AML-193 (cell line): ENCODE results near the gene S100A11.

Experiments used
- DNase-seq, 2 experiments: peaks; one replicate each; lab custom pipeline; 2025; lab: John Stamatoyannopoulos, UW

The S100A11 gene

DNA sequence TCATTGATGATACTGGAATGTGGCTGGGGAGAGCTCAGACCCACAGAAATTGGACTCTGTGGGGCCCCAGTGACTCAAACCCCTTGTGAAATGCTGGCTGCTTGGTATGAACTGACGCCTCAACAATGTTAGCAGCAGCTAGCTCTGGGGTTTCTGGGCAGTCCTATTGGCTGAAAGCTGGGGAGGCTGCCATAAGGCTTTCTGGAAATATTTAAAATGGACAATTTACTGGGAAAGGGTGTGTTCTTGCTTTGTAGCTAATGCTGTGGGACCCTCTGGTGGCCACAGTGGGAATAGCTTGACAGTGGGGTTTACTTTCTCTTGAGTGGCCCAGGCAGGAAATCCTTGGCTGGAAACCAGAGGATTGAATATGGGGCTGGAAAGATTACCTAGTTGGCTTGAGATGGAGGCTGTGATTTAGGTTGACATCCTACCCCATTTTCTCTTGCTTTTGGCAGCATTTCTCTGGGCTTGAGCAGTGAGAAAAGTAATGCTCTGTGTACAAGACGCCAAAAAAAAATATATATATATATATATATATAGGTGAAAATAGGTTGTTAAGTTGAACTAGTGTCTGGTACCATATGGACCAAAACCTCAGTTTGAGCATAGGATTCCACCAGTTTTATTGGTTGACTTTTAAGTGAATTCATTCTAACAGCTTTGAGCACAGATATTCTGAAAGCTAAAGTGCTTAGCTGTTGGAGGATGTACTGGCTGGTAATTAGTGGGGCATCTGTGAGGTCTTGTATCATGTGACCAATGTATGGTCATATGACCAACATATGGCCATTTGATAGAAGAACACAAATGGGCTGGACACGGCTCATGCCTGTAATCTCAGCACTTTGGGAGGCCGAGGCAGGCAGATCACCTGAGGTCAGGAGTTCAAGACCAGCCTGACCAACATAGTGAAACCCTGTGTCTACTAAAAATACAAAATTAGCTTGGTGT, 34.9 kb downstream of the S100A11 start:
- peak; percentile 27 to 59 for DNase-seq

DNA sequence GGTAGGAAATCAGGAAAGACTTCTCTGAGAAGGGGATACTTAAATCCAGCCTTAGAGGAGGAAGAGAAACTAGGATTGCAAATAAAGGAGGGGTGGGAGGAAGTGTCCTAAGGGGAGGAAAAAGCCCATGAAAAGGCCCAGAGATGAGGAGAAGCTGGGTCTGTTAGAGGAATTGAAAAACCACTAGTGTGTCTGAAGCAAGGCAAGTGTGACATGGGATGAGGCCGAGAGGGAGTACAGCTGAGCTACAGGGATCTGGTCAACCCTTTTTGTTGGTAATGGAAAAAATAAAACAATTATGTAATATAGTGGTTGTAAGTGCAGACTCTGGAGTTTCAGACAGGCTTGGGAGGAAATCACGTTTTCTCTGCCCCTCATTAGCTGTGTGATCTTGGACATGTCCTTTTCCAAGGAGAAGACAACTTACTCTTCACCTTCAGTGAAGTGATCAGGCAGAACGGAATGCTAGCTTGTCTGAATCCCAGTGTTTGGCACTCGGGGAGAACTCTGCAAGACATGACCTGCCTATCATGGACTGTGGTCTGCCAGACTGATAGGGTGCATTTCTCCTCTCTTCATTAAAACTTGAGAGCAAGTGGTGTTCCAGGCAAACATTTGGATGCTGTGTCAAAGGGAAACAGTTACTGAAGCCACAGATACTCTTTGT, 35.7 kb downstream of the S100A11 start:
- DNase-seq: no peak

DNA sequence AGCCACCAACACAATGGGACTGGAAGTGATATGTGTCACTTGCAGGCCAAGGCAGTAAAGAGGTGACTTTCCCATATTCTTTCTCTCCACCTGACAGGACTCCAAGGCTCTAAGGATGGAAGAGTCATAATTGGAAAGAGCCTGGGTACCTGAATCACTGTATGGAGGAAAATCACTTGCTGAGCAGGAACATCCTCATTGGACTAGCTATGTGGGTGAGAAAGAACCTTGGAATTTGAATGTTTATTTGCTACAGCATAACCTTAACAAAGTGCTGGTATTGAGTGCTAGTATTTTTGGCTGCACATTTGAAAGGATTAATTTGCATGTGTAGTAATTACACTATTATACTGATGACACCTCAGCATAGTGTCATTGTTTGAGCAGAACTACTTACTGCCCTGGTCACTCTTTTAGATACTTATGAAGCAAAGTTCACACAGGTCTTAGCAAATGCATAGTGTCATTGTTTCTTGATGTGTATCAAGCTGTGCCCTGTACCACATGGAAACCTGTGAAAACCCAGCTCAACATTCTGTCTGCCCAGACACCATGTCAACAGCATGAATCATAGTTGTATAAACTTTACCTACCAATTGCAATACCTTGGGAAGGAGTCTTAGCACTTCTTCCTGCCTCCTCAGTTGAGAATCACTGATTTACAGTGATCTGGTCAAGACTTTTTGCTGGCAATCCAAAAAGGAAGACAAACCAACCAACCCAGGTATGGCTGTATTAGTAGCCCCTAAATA, 38.0 kb downstream of the S100A11 start:
- no peak for DNase-seq

DNA sequence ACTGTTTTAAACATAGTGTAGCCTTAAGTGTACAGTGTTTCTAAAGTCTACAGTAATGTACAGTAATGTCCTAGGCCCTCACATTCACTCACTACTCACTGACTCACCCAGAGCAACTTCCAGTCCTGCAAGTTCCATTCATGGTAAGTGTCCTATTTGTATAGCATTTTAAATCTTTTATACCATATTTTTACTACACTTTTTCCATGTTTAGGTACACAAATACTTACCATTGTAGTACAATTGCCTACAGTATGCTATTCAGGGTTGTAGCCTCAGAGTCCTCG, 39.6 kb downstream of the S100A11 start:
- DNase-seq: no peak

DNA sequence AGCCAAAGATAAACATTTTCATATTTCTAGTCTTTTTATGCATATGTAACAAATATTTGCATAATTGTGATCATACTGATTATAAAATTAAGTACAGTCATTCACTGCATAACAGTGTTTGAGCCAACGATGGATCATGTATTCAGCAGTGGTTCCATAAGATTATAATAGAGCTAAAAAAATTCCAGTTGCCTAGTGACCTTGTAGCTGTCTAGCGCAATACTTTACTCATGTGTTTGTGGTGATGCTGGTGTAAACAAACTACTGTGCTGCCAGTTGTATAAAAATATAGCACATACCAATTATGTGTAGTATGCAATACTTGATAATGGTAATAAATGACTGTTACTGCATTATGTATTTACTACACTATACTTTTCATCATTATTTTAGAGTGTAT, 41.0 kb downstream of the S100A11 start:
- no peak for DNase-seq

DNA sequence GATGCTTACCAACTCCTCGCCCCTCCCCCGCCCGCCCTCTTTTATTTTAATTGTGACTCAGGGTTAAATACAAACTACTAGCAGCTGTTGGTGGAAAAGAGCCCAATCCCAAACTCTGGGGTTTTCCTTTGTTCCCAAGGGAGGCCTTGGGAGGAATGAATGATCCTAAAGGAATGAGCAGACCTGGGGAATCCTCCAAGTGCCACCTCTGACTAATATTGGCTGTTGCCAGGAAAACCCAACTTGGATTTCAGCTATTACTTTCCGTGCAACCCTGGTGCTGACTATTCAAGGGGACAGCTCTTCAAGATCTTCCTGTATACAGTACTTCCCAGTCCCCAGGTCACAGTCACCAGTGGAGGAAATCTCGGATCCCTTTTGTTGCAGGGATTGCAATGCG, 41.8 kb downstream of the S100A11 start:
- DNase-seq: no peak

DNA sequence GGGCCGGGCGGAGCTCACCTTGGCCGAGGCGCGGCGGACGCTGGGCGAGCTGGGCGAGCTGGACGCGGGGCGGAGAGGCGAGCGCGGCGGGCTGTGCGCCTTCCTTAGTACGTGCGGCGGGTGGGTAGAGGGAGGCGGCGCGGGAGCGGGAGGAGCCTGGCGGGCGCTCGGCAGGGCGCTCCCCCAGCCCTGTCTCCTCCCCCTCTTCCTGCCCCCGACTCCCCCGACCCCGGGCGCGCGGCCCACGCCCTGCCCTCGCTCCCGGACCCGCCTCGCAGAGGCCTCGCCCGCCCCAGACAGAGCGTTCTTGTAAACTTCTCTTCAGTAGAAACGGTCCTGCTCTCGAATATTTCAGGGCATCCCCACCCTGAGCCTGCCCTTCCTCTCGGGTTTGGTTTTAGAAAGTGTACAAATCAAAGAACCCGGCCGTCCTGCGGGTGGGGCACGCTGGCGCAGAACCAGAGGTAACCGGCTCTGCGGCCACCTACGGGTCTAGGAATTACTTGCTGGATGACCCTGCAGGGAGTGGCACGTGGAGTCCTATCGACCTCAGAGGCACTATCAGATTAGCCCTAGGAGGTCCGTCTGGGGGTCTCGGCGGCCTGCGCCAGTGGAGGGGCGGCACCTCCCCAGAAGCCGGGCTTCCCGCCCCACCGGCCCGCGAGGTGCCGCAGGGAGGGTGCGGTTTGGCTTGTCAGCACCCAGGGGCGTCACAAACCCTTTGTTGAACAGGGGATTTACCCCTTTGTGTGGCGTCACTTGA, 42.9 kb downstream of the S100A11 start, which contains the start of gene S100A10:
TSS of gene S100A10 (minus strand) at position 126 of the 763 bp plus-strand sequence. CDS start 7,629 bp downstream, outside the sequence.
- DNase-seq: no peak

DNA sequence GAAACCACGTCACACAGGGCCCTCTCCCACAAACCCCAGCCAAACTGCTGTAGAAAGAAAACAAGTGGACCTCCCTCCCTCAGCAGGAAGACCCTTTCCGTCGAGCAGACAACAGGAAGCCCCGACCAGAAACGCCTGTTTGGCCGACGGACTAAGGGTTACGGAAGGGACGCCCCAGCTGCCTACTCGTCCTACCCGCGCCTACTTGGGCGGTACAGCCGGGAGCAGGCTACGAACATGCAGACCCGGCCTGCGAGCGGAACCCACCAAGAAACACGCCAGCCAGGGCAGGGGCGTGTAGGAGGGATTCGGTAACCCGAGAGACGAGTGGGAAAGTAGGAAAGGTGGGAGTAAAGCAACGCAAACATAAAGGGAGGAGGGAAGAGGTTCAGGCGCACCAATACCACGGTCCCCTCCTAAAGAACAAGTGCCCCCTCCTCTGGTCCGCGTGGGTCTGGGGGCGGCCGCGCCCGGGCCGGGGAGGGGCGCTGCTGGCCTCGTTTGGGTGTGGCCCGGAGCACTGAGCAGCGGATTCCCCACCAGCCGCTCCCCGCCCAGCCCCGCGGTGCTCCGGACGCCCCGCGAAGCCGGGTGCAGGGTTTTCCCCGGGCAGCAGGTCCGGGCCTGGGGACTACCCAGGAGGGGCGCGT, 43.6 kb downstream of the S100A11 start:
- DNase-seq: no peak

DNA sequence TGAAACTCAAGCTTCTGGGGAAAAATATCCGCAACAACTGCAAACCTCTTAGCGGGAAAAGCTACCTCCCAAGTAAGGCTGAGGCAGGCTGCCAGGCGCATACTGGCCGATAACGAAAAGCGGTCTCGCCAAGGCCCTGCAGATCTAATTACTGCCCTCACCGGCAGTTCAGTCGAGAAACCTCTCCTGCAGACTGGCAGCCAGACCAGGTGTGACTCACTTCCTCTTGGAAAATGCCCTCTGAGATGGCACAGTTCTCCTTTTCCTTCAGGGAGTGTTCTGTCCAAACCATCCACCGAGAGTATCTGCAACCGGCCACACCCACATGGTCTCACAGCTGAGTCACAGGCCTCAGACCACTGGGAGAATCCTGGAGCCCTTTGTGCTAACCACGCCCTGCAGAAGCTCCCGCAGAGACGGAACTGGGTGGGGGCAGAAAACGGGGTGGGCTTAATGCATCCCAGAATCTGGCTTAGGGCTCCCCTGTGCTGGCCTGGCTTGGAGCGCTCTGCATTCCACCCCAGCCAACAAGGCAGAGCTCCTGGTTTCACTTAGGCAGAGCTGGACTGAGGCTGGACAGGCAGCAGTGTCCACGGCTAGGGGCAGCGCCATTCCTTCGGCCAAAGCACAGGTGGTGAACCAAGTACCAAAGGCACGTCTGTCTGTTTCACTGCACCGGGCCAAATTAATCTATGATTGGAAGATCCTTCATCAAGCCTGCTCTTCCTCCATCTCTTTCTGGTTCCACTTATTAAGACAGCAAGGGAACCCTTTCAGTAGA, 44.3 kb downstream of the S100A11 start:
- no peak for DNase-seq

DNA sequence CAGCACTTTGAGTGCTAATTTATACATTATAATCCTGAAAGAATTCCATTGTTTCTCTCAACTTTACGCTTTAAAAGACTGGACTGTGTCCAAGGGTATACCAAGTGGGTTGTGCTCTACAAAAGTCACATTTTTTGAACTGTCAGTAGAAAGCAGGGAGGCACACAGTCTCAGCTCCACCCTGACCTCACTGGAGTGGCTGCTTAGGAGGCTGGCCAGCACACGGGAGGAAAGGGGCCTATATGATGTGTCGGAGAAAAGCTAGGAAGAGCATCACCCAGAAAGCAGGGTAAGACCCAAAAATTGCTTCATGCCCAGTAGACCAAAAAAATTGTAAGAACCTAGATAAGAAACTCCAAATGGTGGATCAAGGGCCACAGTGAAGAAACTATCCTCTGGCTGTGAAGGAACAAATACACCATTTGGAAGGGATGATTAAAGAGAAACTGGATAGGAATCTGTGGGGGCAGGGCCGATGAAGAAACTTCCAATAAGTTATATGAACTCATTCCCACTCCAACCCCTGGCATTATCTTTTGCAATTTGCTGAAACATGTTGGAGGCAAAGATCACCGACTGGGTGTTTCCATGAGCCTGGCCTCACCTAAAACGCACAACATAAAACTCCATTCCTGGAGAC, 45.0 kb downstream of the S100A11 start:
- no peak for DNase-seq

DNA sequence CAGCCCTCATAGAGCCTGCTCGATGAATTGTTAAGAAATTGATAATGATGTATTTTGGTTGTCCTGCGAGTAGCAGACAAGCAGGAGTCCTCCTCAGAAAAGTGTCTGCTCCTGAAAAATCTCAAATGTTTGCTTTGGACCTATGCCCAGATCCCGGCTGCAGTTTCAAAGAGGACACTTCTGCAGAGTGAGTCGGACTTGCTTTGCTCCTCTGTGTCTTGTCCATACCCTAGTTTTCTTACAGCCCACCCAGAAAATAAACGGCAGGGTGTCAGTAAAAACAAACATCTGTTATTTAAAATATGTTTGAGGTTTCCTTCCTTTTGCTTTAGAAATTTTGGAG, 46.0 kb downstream of the S100A11 start:
- no peak for DNase-seq

DNA sequence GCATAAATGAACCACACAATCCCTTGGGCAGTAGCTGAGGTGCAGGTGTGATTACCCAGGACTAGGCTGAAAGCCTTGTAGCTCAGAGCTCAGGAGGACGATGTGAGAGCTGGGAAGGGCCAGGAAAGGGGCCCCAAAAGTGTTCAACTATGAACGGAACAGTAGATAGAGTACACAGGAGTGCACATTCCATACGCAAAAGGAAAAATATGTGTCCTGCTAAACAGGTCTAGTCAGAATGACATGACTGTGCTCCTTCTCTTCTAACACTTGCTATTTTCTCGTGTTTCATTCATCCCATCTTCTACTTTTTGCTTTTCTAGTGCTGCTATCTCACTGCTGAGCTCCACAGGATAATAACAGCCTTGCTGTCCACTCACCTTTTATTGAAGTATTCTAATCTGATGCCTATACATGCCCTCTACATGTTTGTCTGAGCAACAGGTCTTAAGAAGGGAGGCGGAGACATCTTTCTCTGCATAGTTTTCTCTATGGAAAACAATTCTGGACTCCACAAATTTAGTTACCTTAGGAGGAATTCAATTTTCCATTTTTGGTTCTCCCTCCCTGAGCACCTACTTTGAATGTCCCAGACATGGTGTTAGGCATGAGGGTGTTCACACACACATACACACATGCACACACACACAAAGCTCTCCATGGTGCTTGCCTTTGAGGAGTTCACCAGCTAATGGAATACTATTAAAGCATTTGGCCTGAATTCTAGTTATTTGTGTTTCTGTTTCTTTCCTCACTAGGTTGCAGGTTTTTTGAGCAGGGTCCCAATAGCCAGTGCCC, 46.5 kb downstream of the S100A11 start:
- DNase-seq: no peak

DNA sequence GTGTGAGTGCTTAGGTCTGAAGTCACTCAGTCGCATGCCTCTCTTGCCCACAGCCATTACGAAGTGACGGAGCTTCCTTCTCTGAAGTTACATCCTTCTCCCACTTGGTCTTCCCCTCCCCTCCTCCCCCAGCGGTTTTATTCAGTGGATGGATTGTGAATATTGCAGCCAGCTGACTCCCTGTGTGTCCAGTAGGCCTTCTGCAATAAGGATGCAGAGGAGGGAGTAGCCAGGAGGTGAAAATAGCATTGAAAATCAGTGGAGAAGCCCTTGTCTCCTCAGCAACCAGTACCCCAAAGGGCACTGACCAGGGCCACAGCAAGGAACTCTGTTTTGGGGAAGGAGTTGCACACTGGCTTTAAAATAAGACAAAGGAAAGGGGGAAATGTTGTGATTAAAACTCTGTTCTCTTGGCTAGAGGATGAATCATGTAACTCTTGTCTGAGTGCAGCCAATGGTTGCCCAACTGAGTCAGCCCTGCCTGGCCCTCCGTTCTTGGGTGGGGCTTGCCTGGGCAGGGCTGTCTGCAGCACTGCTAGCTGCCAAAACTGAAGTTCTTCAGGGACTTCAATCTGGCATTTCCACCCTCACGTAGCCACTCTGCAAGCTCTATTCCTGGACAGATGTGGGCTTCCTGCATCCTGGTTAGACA, 47.5 kb downstream of the S100A11 start:
- no peak for DNase-seq

DNA sequence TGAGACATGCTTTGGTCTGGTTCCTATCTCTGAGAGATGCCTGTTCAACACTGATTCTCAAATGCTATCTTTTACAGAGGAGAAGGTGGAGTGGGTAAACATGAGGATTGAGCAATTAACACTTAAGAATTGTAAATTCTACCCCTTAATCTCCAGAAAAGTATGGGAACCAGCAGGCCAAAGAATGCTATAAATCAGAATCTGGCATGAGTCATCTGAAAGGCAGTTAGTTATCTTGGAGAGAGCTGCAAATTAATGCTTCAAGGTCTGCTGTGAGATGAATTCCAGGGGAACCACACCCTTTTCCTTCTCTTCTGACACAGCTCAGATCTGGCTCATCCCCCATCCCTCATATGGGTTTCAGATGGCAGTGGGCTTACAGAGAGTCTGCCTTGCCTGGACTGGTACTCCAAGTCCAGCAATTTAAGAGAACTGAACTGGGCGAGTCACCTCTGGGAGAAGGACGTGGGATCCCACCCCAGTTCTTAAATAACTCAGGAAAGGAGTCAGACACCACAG, 48.3 kb downstream of the S100A11 start:
- no peak for DNase-seq

DNA sequence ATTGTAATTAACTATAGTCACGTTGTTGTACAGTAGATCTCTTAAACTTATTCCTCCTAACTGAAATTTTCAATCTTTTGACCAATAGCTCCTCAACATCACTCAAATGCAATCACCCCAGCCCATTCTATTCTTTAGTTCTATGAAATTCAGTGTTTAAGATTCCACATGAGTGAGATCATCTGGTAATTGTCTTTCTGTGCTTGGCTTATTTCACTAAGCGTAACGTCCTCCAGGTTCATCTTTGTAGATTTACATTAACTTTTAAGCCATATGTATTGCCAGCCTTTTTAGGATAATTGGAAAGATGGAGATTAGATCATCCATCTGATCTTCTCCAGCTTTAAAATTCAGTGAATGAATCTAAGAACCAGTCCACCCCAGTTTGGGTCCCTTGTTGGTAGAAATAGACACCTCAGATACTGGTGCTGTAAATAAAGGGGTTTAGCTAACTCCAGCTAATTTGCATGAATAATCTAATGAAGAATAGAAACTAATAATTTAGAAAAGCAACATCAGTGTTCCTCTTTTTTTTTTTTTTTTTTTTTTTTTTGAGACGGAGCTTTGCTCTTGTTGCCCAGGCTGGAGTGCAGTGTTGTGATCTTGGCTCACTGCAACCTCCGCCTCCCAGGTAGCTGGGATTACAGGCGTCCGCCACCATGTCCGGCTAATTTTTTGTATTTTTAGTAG, 50.2 kb downstream of the S100A11 start:
- no peak for DNase-seq

DNA sequence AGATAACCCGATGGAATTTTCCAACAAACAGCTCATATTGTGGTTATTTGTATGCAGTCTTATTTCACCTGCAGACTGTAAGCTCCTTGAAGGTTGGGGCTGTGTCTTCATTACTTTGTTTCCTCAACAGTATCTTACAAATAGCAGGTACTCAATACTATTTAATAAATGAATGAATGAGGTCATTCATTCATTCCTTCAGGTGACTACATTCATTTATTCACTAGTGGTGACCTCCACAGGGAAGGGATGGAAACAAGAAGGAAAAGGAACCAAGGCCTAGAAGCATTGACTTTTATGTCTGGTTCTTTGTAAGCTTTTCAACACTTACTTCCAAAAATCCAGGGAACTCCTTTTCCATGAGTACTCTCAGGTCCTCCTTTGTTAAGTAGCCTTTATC, 51.0 kb downstream of the S100A11 start:
- no peak for DNase-seq

DNA sequence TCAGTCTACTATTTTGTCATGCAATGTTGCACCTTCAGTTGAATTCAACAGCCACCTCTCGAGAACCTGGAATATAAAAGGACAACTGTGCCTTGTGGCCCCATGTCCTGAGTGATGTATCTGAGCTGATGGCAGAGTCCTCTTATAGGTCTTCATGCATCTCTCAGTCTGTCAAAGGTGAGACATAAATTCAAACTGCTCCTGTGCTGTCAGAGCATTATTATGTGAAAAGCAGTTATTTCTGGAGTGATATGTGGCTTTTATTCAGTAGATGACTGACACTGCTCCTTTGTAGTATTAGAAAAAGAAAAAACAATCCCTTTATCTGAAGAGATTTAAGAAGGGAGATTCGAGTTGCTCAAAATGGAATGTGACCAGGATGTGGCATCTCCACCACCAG, 51.5 kb downstream of the S100A11 start:
- no peak for DNase-seq

DNA sequence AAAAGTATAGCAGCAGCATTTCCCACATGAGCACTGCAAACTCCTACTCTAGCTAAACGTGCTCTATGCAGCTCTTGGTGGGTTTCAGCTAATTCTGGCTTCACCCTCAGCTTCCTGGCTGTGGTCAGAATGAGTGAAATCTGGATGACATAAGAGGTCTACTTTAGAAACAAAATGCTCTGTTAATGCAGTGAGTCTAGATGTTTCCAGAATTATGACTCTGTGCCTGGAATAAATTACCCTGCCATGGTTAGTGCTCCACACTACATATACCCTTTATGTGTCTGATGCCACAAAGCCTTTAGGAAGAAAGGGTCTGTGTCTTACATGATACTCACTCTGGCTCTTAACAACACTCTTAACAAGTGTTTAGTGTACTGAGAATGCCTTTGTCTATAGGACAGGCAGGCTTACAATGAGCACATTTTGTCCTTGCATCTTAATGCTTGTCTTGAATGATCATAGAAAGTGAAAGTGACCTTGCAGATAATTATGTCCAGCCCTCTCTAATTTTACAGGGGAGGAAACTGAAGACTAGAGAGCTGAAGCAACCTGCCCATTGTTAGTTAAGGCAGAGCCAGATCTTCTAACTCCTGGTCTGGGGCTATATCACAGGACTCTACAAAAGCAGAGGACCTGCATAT, 52.4 kb downstream of the S100A11 start:
- no peak for DNase-seq
